Astrocyte (in vitro differentiated cells and primary cell): ENCODE results near the gene ACTN1.

Source experiments
- EZH2 ChIP-seq: IDR thresholded peaks from 2 replicates; pipeline ENCODE4 v1.6.1; 2012; ENCODE audit warnings: mild to moderate bottlenecking, low read length, inconsistent platforms; ENCODE audit not compliant: insufficient read depth
- TF ChIP-seq, protein P1 (sequence below): IDR thresholded peaks from 2 replicates; pipeline ENCODE4 v1.5.1; 2011; ENCODE audit warnings: low read depth, mild to moderate bottlenecking, inconsistent platforms, low read length, moderate library complexity; ENCODE audit not compliant: insufficient read depth

DNA sequence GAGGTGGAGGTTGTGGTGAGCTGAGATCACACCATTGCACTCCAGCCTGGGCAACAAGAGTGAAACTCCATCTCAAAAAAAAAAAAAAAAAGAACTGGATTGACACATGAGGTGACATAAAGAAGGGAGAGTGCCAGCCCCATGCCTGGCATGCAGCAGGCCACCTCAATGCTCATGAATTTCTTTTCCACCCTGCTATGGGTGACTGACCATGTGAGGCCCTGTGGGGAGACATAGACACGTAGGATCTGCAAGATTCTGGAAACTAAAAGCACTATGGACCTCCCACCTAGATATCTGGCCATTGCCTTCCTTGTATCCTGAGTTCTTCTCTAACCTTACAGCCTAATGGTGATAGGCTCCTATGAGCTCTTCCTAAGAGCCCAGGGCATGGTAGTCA lies 5.6 kb upstream of the ACTN1 start:
- TF ChIP-seq, protein P1, sequence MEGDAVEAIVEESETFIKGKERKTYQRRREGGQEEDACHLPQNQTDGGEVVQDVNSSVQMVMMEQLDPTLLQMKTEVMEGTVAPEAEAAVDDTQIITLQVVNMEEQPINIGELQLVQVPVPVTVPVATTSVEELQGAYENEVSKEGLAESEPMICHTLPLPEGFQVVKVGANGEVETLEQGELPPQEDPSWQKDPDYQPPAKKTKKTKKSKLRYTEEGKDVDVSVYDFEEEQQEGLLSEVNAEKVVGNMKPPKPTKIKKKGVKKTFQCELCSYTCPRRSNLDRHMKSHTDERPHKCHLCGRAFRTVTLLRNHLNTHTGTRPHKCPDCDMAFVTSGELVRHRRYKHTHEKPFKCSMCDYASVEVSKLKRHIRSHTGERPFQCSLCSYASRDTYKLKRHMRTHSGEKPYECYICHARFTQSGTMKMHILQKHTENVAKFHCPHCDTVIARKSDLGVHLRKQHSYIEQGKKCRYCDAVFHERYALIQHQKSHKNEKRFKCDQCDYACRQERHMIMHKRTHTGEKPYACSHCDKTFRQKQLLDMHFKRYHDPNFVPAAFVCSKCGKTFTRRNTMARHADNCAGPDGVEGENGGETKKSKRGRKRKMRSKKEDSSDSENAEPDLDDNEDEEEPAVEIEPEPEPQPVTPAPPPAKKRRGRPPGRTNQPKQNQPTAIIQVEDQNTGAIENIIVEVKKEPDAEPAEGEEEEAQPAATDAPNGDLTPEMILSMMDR = no peak
- no peak for TF ChIP-seq EZH2
